Cerebellar cortex (tissue), 1 donor: Measurements from ENCODE around the gene ZNF112.

Experiments
- DNase-seq: peaks from one replicate; pipeline ENCODE4 v3.0.0-alpha.2; 2015; ENCODE audit warnings: low spot score

The ZNF112 gene

DNA sequence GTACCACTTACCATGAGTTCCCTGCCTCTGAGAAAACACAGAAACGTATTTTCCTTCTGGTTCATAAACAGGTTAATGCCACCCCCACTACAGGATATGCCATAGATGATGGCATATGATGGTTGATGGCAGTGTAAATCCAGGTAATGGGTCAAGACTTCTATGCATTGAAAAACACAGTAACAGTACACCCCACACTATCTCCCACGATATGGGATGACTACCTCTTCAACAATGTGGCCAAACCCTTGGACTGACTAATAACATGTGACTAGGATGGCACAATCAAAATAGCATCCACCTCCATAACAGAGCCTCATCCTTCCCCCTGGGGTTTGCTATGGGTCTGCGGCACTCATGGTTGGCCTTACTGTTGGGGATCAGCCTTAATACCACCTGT, 73.6 kb downstream of the ZNF112 start:
- DNase-seq: no peak

DNA sequence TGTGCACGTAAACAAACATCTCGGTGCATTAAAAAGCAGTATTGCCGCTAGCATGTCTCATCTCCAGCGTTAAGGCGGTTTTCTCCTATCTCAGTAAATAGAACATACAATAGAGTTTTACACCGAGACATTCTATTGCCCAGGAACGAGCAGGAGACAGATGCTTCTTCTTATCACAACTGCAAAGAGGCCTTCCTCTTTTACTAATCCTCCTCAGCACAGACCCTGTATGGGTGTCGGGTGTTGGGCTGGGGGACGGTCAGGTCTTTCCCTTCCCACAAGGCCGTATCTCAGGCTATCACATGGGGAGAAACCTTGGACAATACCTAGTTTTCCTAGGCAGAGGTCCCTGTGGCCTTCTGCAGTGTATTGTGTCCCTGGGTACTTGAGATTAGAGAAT, 75.6 kb downstream of the ZNF112 start:
- no peak for DNase-seq

DNA sequence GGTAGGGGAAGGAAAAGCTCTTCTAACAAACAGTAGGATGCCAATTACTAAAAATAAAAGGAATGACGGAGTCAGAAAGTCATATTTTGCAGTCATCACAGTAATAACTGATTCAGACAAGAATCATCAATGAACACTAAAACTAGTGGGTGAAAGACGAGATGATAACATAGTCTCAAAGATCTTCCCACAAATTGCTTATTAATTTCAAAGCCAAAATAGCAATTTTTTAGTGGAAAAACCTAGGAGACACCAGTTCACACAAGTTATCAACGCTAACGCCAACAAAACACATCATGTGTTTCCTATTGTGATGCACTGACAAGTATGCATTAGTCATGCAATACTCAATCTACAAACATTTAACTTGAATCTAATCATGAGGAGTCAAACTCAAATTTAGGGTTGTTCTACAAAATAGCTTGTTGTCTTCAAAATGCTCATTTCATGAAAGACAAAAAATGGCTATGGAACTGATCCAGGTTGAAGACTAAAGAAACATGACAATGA, 78.2 kb downstream of the ZNF112 start:
- DNase-seq: no peak

DNA sequence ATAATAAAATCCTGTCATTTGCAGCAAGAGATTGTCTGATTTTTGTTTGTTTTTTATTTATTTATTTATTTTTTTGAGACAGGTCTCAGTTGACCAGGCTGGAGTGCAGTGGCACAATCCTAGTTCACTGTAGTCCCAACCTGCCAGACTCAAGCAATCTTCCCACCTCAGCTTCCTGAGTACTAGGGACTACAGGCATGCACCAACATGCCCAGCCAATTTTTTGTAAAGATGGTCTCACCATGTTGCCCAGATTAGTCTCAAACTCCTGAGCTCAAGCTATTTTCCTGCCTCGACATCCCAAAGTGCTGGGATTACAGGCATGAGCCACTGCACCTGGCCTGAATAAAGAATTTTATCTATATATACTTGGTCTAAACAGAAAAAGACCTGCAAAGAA, 79.1 kb downstream of the ZNF112 start:
- DNase-seq: no peak
